ENCODE results near the gene DUSP22.
"Not testable (repeated sequence)": the region's sequence is repeated elsewhere in the genome, so short reads cannot be mapped to it uniquely, and the experiment has no call there.

DUSP22 gene, protein sequence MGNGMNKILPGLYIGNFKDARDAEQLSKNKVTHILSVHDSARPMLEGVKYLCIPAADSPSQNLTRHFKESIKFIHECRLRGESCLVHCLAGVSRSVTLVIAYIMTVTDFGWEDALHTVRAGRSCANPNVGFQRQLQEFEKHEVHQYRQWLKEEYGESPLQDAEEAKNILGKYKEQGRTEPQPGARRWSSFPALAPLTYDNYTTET

GRCh38 chr6:291697-292505 is at the start of gene DUSP22:
Gene DUSP22, plus strand, starts transcription at chr6:292487. Its CDS starts 53 bp downstream, at chr6:292540.
- DNase-seq = no peak

DNA sequence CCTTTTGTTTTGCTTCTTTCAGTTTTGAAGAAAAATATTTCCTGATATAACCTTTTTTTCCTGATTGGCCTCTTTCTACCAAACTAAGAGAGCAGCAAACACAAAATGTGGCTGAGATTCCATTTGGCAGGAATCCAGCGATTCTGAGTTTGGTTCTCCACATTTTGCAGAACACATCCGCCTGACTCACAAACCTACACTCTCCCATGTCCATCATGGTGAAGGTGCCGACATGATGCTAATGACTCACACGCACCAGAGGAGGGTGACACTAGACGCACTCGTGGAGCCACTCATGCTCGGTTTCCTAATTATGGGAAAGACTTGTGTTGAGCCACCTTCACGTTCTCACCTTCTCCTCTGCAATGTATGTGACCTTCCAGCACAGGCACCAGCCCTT is 45.9 kb upstream of the DUSP22 start:
- no peak for DNase-seq

- no peak for DNase-seq
Measured at GRCh38 chr6:247351-247750, 44.9 kb upstream of the DUSP22 start.

DNA sequence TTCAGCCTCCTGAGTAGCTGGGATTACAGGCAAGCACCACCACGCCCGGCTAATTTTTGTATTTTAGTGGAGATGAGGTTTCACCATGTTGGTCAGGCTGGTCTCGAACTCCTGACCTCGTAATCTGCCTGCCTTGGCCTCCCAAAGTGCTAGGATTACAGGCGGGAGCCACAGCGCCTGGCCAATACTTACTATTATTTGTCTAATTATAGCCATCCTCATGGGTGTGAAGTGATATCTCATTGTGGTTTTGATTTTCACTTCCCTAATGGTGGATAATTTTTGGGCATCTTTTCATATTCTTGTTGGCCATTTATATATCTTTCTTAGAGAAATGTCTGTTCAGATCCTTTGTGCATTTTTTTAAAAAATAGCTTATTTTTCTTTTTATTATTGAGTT is 44.2 kb upstream of the DUSP22 start:
- DNase-seq = not testable (repeated sequence)

GRCh38 chr6:250676-251075 is 41.6 kb upstream of the DUSP22 start:
- DNase-seq = no peak

- no peak for DNase-seq
Measured at GRCh38 chr6:251920-252319, 40.4 kb upstream of the DUSP22 start.

GRCh38 chr6:252775-253535 is 39.3 kb upstream of the DUSP22 start:
- no peak for DNase-seq

- no peak for DNase-seq
Measured at GRCh38 chr6:254016-254415, 38.3 kb upstream of the DUSP22 start.

DNA sequence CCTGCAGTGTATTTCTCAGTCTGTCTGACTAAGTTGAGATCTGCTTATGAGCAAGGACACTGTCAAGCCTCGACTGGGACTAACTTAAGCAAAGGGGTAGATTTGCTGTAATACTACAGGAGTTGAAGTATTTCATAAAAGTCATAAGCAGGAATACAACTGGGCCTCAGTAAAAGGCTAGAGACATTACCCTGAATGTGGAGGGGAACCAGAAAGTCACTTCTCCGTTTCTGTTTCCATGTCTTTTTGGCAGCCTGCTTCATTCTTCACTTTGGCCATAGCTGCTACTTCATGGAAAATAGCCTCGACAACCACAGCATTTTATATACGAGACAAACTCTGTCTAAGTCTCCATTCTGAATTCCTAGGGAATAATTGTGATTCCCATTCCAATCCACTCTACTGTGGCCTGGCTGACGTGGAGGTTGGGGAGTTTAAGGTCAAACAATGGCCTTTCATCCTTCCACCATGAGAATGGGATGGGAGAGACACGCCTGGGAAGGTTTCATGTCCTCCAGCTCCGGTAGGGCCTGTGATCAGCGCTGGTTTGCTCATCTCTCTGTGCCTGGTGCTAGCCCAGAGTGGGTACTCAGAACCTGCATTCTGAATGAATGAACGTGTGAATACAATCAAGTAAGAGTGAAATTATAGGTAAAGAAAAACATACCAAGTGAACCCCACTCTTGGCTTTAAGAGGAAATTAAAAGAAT is 37.1 kb upstream of the DUSP22 start:
- DNase-seq = no peak

DNA sequence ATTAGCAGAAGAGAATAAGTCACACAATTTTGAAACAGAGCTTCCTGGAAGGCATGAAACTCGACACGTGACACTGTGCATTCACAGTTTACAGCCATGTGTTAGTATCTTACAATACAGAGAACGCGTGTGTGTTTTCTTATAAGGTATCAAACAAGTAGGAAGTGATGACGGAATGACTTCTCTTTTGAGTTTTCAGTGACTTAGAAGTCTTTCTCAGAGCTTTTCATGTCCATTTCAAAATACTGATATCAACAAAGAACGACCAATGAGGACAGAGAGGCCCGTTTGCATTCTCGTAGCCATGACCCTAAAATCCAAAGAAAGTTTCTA is 36.6 kb upstream of the DUSP22 start:
- no peak for DNase-seq

DNA sequence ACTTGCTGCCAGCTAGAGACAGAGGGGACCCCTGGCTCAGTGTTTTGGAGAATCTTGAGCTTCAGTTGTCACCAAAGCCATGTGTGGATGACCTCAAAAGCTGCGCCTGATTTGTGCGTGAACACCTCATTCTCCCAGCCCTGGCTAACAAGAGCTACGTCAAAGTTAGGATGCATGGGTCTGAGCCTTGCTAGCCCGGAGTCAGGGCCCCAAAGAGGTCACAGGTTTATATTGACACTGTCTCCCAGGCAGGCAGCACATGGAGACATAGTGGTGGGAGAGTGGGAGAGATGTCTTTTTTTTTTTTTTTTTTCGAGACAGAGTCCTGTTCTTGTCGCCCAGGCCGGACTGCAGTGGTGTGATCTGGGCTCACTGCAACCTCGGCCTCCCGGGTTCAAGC is 36.1 kb upstream of the DUSP22 start:
- DNase-seq = no peak

DNA sequence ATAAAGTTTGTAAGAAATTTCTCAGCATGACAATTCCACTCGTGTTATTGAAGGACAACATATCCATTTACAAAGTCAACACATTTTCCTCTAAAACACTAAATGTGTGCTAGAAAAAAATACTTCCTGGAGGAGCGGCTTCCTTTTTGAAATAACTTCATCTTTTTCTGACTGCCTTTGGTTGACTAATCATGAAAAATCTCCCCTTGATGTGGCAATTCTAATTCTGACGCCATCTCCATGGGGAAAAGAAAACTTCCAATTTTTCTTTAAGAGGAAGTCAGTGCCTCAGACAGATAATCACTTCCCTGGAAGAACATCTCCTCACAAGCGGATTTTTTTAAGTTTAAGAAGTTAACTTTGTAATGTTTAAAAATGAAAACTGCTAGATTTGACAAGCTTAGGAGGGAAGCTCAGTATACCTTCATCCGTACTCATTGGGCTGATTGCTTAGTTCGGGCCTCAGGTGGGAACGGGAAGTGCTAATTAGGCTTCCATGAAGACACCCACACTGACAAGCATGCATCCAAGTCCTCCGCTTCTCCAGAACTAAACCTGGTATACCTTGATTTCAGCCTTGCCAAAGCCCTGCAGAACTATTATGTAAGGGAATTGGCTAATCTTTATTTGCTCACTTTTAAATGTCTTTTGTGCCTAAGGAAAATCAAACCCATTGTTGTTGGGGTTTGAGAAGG is 35.1 kb upstream of the DUSP22 start:
- no peak for DNase-seq

DNA sequence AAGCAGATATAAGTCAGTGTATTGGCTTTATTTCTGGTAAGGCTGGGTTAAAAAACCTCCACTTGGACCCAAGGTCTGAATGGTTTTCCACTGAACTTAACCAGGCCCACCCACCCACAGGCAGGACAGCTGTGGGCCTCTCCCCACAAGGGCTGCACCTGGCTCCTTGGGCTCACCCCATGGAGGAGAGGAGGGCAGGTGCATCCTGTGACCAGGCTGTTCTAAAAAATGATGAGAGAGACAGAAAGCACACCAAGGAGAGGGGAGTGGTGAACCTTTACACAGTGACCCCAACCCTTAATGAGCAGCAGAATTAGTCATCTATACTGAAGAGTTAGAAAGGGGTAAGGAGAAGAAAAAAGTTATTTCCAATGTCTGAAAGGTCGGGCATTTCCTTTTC is 34.5 kb upstream of the DUSP22 start:
- no peak for DNase-seq

GRCh38 chr6:259316-259715 is 33.0 kb upstream of the DUSP22 start:
- no peak for DNase-seq

- DNase-seq = no peak
Measured at GRCh38 chr6:259901-260508, 32.3 kb upstream of the DUSP22 start.

- no peak for DNase-seq
Measured at GRCh38 chr6:264626-265025, 27.7 kb upstream of the DUSP22 start.

GRCh38 chr6:268394-268935 is 23.8 kb upstream of the DUSP22 start:
- no peak for DNase-seq

- no peak for DNase-seq
Measured at GRCh38 chr6:273551-274058, 18.7 kb upstream of the DUSP22 start.

- DNase-seq = no peak
Measured at GRCh38 chr6:277746-278145, 14.5 kb upstream of the DUSP22 start.

- DNase-seq = no peak
Measured at GRCh38 chr6:278494-278893, 13.8 kb upstream of the DUSP22 start.

DNA sequence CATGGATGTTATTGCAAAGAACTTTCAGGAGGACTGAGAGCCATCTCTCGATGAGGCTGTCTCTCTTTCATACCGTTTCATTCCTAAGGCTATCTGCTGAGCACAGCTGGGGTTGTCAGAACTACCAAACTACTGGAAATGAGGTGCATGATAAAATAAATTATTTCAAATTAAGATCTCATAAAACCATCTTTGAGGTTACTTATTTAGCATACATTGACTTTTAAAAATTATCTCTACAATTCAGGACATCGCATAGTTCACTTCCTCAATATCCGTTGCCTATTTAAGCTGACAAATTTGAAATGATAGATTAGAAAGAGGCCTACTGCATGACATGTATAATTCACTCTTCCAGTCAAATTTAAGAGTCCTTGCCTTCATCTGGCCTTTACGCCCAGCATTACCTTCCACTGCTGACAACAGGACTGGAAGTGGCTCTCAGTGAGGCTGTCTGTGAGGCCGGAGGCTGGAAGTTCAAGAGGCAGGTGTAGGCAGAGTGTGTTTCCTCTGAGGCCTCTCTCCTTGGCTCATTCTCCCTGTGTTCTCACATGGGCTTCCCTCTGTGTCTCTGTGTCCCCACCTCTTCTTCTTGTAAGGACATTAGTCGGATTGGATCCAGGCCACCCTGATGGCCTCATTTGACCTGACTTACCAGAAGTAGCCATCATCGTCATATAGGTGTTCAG is 12.8 kb upstream of the DUSP22 start:
- DNase-seq = no peak
